Right lobe of liver (tissue), 4 donors: ENCODE results near the gene BOC.

Source experiments
- CTCF ChIP-seq, 4 donors: fragments of 200-600 bp in 3 of 4; fragments of 450-650 bp in 1 of 4; IDR thresholded peaks; one replicate each; pipeline versions ENCODE4 v1.5.1 to v1.8.0; 2016 to 2022; ENCODE audit warnings: antibody characterized with exemption in 4 of 4, mild to moderate bottlenecking in 2 of 4
- POLR2A ChIP-seq: fragments of 450-650 bp; IDR thresholded peaks from one replicate; pipeline ENCODE4 v1.6.1; 2017; ENCODE audit warnings: antibody characterized with exemption, mild to moderate bottlenecking
- donor health status: DM: no; HTN: no; CAD: no.
- donor health status: DM: no; HTN: no; CAD: no.
- donor health status: DM: no; HTN: yes; CAD: no.

GRCh38 chr3:113186566-113186965 is 24.8 kb upstream of the BOC start:
- TF ChIP-seq CTCF (IDR thresholded peaks at IDR 0.05), result no peak
- TF ChIP-seq POLR2A, result no peak
